IMR-90 (cell line): ENCODE measurements around the gene PANK2. TPM values are rescaled to one million over a fixed set of nuclear protein-coding genes. Genes with fewer than 3 reads are reported as not detected.

ENCODE experiments used
- ATAC-seq: fragments of 200-7000 bp; cut with Tn5 transposase; 2 replicates; pipeline ENCODE4 v1.9.1; 2020; ENCODE audit warnings: low read depth, mild to moderate bottlenecking, moderate library complexity
- BruUV-seq: library from RNA; stranded (reverse); fragments of 400-500 nt; replicated peaks from 2 replicates; lab custom pipeline; 2021; lab: Mats Ljungman, UMichigan
- CTCF ChIA-PET: fragments of 300-600 bp; formaldehyde crosslinking; extraction: SDS; loops from one replicate; lab custom pipeline; 2021; ENCODE audit warnings: antibody characterized with exemption; lab: Yijun Ruan, JAX
- POLR2A ChIA-PET: fragments of 300-600 bp; sonication (Branson Sonifier 250); formaldehyde crosslinking; loops from one replicate; lab custom pipeline; 2022; ENCODE audit warnings: antibody characterized with exemption; ENCODE audit not compliant: unreplicated experiment; lab: Charles Lee
- DNase-seq: peaks from one replicate; pipeline ENCODE4 v3.0.0; 2013
- H2AFZ ChIP-seq: replicated peaks from 2 replicates; pipeline ENCODE3; 2013; ENCODE audit warnings: low read length, mild to moderate bottlenecking; ENCODE audit not compliant: poor library complexity
- H2AK5ac ChIP-seq: 2 replicates; pipeline ENCODE4 v1.6.1; 2013; ENCODE audit warnings: low read depth, low read length, inconsistent platforms
- H2AK9ac ChIP-seq: replicated peaks from 2 replicates; pipeline ENCODE3; 2013; ENCODE audit warnings: mild to moderate bottlenecking, low read depth, low read length, moderate library complexity; ENCODE audit not compliant: poor library complexity
- H2BK120ac ChIP-seq: 2 replicates; pipeline ENCODE4 v1.6.1; 2013; ENCODE audit warnings: low read depth, low read length, inconsistent platforms
- H2BK15ac ChIP-seq: 3 replicates; pipeline ENCODE4 v1.6.1; 2013; ENCODE audit warnings: low read depth, low read length, inconsistent platforms
- H2BK20ac ChIP-seq: 2 replicates; pipeline ENCODE4 v1.6.1; 2013; ENCODE audit warnings: low read depth, mild to moderate bottlenecking, inconsistent platforms, low read length, moderate library complexity
- H2BK5ac ChIP-seq: 2 replicates; pipeline ENCODE4 v1.6.1; 2013; ENCODE audit warnings: mild to moderate bottlenecking, low read depth, low read length, inconsistent platforms; ENCODE audit not compliant: poor library complexity, severe bottlenecking
- H3K14ac ChIP-seq: replicated peaks from 2 replicates; pipeline ENCODE4 v1.6.1; 2013; ENCODE audit warnings: low read depth, low read length, inconsistent platforms
- H3K18ac ChIP-seq: 2 replicates; pipeline ENCODE4 v1.6.1; 2013; ENCODE audit warnings: low read depth, low read length, control low read depth
- H3K23ac ChIP-seq: 2 replicates; pipeline ENCODE4 v1.6.1; 2013; ENCODE audit warnings: low read depth, low read length, inconsistent platforms
- H3K27ac ChIP-seq: 2 replicates; pipeline ENCODE4 v1.5.1; 2013; ENCODE audit warnings: mild to moderate bottlenecking, control low read depth, low read length; ENCODE audit not compliant: insufficient read depth
- H3K27me3 ChIP-seq: 2 replicates; pipeline ENCODE4 v1.6.1; 2013; ENCODE audit warnings: low read length; ENCODE audit not compliant: control insufficient read depth, insufficient read depth
- H3K36me3 ChIP-seq: 2 replicates; pipeline ENCODE4 v1.6.1; 2013; ENCODE audit warnings: low read length, mixed read lengths; ENCODE audit not compliant: control insufficient read depth, insufficient read depth
- H3K4ac ChIP-seq: 2 replicates; pipeline ENCODE4 v1.6.1; 2013; ENCODE audit warnings: low read depth, low read length, inconsistent platforms
- H3K4me1 ChIP-seq: 2 replicates; pipeline ENCODE4 v1.6.1; 2013; ENCODE audit warnings: low read length, mixed read lengths; ENCODE audit not compliant: control insufficient read depth, insufficient read depth
- H3K4me2 ChIP-seq: 2 replicates; pipeline ENCODE4 v1.6.1; 2013; ENCODE audit warnings: low read depth, mild to moderate bottlenecking, control low read depth, low read length, moderate library complexity
- H3K4me3 ChIP-seq: 2 replicates; pipeline ENCODE4 v1.5.1; 2013; ENCODE audit warnings: low read depth, mild to moderate bottlenecking, control low read depth, low read length, moderate library complexity; ENCODE audit not compliant: insufficient read depth
- H3K56ac ChIP-seq: 2 replicates; pipeline ENCODE4 v1.6.1; 2013; ENCODE audit warnings: low read length, inconsistent platforms; ENCODE audit not compliant: insufficient read depth; ENCODE audit errors: extremely low read depth
- H3K79me1 ChIP-seq, 2 experiments: 2 replicates each; pipeline ENCODE4 v1.6.1; 2013; ENCODE audit warnings: low read length in 2 of 2, inconsistent platforms in 1 of 2, low read depth in 1 of 2
- H3K9ac ChIP-seq: 2 replicates; pipeline ENCODE4 v1.6.1; 2013; ENCODE audit warnings: low read depth, low read length, control low read depth
- H3K9me1 ChIP-seq: 2 replicates; pipeline ENCODE4 v1.6.1; 2013; ENCODE audit warnings: low read length, inconsistent platforms; ENCODE audit not compliant: insufficient read depth
- H3K9me3 ChIP-seq: 2 replicates; pipeline ENCODE4 v1.6.1; 2013; ENCODE audit warnings: low read length; ENCODE audit not compliant: control insufficient read depth, insufficient read depth
- H4K20me1 ChIP-seq: 2 replicates; pipeline ENCODE4 v1.6.1; 2013; ENCODE audit warnings: low read length, inconsistent platforms; ENCODE audit not compliant: insufficient read depth
- H4K5ac ChIP-seq: 2 replicates; pipeline ENCODE4 v1.6.1; 2013; ENCODE audit warnings: mild to moderate bottlenecking, low read depth, low read length, control low read depth
- H4K8ac ChIP-seq, 2 experiments: 2 replicates each; pipeline ENCODE4 v1.6.1; 2013; ENCODE audit warnings: low read depth in 2 of 2, low read length in 2 of 2, control low read depth in 1 of 2, inconsistent platforms in 1 of 2
- H4K91ac ChIP-seq: 2 replicates; pipeline ENCODE4 v1.6.1; 2013; ENCODE audit warnings: low read depth, low read length, inconsistent platforms; ENCODE audit not compliant: insufficient read depth
- CHD1 ChIP-seq: IDR thresholded peaks from 2 replicates; pipeline ENCODE4 v1.6.1; 2012; ENCODE audit warnings: low read depth, low read length, improper control_type of control experiment
- MAFK ChIP-seq: IDR thresholded peaks from 2 replicates; pipeline ENCODE4 v1.6.1; 2012; ENCODE audit warnings: low read depth, low read length, improper control_type of control experiment
- MAZ ChIP-seq: IDR thresholded peaks from 2 replicates; pipeline ENCODE4 v1.6.1; 2012; ENCODE audit warnings: low read depth, mild to moderate bottlenecking, low read length, improper control_type of control experiment, moderate library complexity, borderline replicate concordance
- WGBS, 2 experiments: methylation state at CpG; one replicate each; pipeline versions ENCODE4 v1.1.5 to v1.1.7; 2013; ENCODE audit warnings: missing lambda C conversion rate in 2 of 2; ENCODE audit not compliant: insufficient read length in 1 of 2; ENCODE audit errors: extremely low coverage in 2 of 2; 5-methylcytosine and 5-hydroxymethylcytosine counted together
- dilution Hi-C: fragments of 300-500 bp; cut with HindIII; formaldehyde crosslinking; loops from one replicate; pipeline ENCODE4 v1.14.3; 2018; ENCODE audit warnings: low sequenced_read_pairs; ENCODE audit not compliant: unreplicated experiment
- in situ Hi-C: fragments of 300-500 bp; cut with MboI; formaldehyde crosslinking; loops from 3 replicates; pipeline ENCODE4 v1.14.3; 2019; ENCODE audit warnings: low sequenced_read_pairs, inconsistent platforms, mixed read lengths
- intact Hi-C: fragments of 100-400 bp; cut with micrococcal nuclease; formaldehyde crosslinking; loops from 2 replicates; pipeline ENCODE4 v1.10.0; 2022
- polyA plus RNA-seq, 3 experiments: library from polyadenylated mRNA; depleted of rRNA; stranded (reverse); fragments of >200 nt; gene quantifications; 2 replicates each; pipeline ENCODE4 v1.2.3, GENCODE V29; 2012; ENCODE audit warnings: low replicate concordance in 1 of 3
- total RNA-seq: library from RNA; depleted of rRNA; stranded (reverse); fragments of >200 nt; gene quantifications from 2 replicates; pipeline ENCODE4 v1.2.3, GENCODE V29; 2012

Gene PANK2
- total and polyA plus RNA-seq, 2 of the 4 experiments (the other 2 are of a cell fraction): 17.7 to 28.1 TPM

DNA sequence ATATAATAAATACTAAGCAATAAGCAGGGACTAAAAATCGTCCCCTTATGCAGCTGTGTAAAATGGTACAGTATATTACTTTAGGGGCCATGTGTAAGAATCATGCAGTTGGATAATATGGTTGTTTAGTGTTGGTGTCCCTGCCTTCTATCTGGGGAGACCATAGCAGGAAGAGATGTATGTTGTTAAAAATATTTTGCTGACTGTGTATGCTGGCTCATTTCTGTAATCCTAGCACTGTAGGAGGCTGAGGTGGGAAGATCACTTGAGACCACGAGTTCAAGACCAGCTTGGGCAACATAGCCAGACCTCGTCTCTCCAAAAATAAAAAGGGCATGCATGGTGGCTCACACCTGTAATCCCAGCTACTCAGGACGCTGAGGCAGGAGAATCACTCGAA, 5.6 kb downstream of the PANK2 start:
- ATAC-seq: no peak
- dilution Hi-C loops (no loop called here), in situ Hi-C loops (loop anchor here (10.0 kb wide), 1 partner anchor 190 kb away; no protein-coding TSS in a partner anchor), intact Hi-C loops (no loop called here)
- Histone ChIP-seq H3K36me3 (peaks cover 10% of the 10 kb centered on the region), H3K14ac (no peak overlapping the region), H3K9me3 (no peaks in the 10 kb centered on the region), H4K5ac (no peak overlapping the region), H3K23ac (no peak overlapping the region), H3K4me1 (peaks cover 24% of the 10 kb centered on the region), H3K79me1 (peaks cover 0 to 29% of the 10 kb centered on the region in 2 experiments; a peak in 2 of 4 replicates), H3K18ac (no peak overlapping the region), H4K20me1 (peaks cover 100% of the 10 kb centered on the region), H3K4ac (no peak overlapping the region), H3K9me1 (peaks cover 19% of the 10 kb centered on the region), H2AFZ (no peak overlapping the region), H2BK20ac (no peak overlapping the region), H3K9ac (no peak overlapping the region), H4K8ac (no peak overlapping the region), H3K27me3 (no peaks in the 10 kb centered on the region), H3K4me3 (no peak overlapping the region), H2BK5ac (no peak overlapping the region), H3K27ac (no peak overlapping the region), H2BK15ac (no peak overlapping the region), H2AK5ac (no peak overlapping the region), H4K91ac (no peak overlapping the region), H2BK120ac (no peak overlapping the region), H3K56ac (no peak overlapping the region), H3K4me2 (no peak overlapping the region), H2AK9ac (no peak overlapping the region)
- no TSS peak for BruUV-seq
- TF ChIP-seq MAFK: peak; percentile 33
- TF ChIP-seq MAZ: no peak
- no peak for TF ChIP-seq CHD1
- WGBS, 2 experiments: no CpG with 5 or more reads among the region's 5 CpGs
- CTCF ChIA-PET: interaction anchor here (0.6 to 1.6 kb wide), 2 partner anchors 196 to 1059 kb away, joined by 3 to 5 read pairs; no protein-coding TSS in a partner anchor
- DNase-seq: no peak
- POLR2A ChIA-PET: no interaction called here
